HepG2 (cell line): ENCODE results near the gene ENAH. TPM values are rescaled to one million over a fixed set of nuclear protein-coding genes. Genes with fewer than 3 reads are reported as not detected.

Source experiments
- ATAC-seq: fragments of 200-7000 bp; cut with Tn5 transposase; 3 replicates; pipeline ENCODE4 v1.9.1; 2020; ENCODE audit warnings: mild to moderate bottlenecking, moderate library complexity
- BruUV-seq: library from RNA; stranded (reverse); fragments of 400-500 nt; replicated peaks from 2 replicates; lab custom pipeline; 2021; lab: Mats Ljungman, UMichigan
- CTCF ChIA-PET: fragments of 300-600 bp; formaldehyde crosslinking; extraction: SDS; loops from one replicate; lab custom pipeline; 2021; ENCODE audit warnings: low total read pairs, inconsistent platforms, low intra/inter-chr PET ratio; lab: Yijun Ruan, JAX
- POLR2A ChIA-PET: fragments of 350-600 bp; sonication (Branson Sonifier 250); formaldehyde crosslinking; loops from one replicate; lab custom pipeline; 2020; ENCODE audit warnings: antibody characterized with exemption, inconsistent platforms; lab: Yijun Ruan, JAX
- DNase-seq: peaks from one replicate; pipeline ENCODE4 v3.0.0-alpha.2; 2015; ENCODE audit warnings: low spot score
- FAIRE-seq: peaks from 3 replicates; lab custom pipeline; 2011; peaks lifted over from hg19 to GRCh38; lab: Jason Lieb, UNC
- H2AFZ ChIP-seq: one replicate; pipeline ENCODE4 v1.6.1; 2011; ENCODE audit warnings: low read length, inconsistent platforms
- H3K27ac ChIP-seq: fragments of 300-600 bp; 3 replicates; pipeline ENCODE4 v1.8.0; 2011; ENCODE audit warnings: mixed run types, mild to moderate bottlenecking, mixed read lengths, low read length, inconsistent platforms; ENCODE audit not compliant: insufficient read depth; ENCODE audit errors: extremely low read length
- H3K27me3 ChIP-seq, 2 experiments: fragments of 200-600 bp in 1 of 2; 2 replicates in 1 of 2; 3 replicates in 1 of 2; pipeline versions ENCODE4 v1.6.0 to v1.8.0; 2011; ENCODE audit warnings: low read length in 2 of 2, mild to moderate bottlenecking in 2 of 2, moderate library complexity in 2 of 2, inconsistent platforms in 1 of 2; ENCODE audit not compliant: insufficient read depth in 2 of 2, control insufficient read depth in 1 of 2
- H3K36me3 ChIP-seq, 2 experiments: fragments of 200-600 bp in 1 of 2; replicated peaks in 1 of 2; 2 replicates in 1 of 2; 3 replicates in 1 of 2; pipeline versions ENCODE4 v1.5.1 to v1.8.0; 2011; ENCODE audit warnings: low read length in 2 of 2, inconsistent platforms in 1 of 2; ENCODE audit not compliant: insufficient read depth in 2 of 2, control insufficient read depth in 1 of 2
- H3K4me1 ChIP-seq: 2 replicates; pipeline ENCODE4 v1.5.1; 2012; ENCODE audit warnings: low read length, inconsistent platforms; ENCODE audit not compliant: insufficient read depth
- H3K4me2 ChIP-seq: 2 replicates; pipeline ENCODE4 v1.6.0; 2011; ENCODE audit warnings: low read depth, low read length, inconsistent platforms
- H3K4me3 ChIP-seq, 3 experiments: fragments of 200-600 bp in 1 of 3; sonication (generic), shearing (Covaris generic) in 1 of 3; replicated peaks in 1 of 3; 2 replicates each; pipeline ENCODE4 v1.5.1; 2011 to 2016; ENCODE audit warnings: low read length in 3 of 3, inconsistent platforms in 2 of 3, low read depth in 2 of 3, mild to moderate bottlenecking in 2 of 3, control low read depth in 1 of 3, mixed read lengths in 1 of 3; ENCODE audit not compliant: insufficient read depth in 1 of 3
- H3K79me2 ChIP-seq: one replicate; pipeline ENCODE4 v1.6.1; 2011; ENCODE audit warnings: low read length, inconsistent platforms; ENCODE audit not compliant: insufficient read depth
- H3K9ac ChIP-seq: 2 replicates; pipeline ENCODE4 v1.6.0; 2011; ENCODE audit warnings: mild to moderate bottlenecking, low read depth, low read length, inconsistent platforms; ENCODE audit not compliant: insufficient read depth
- H3K9me3 ChIP-seq: 2 replicates; pipeline ENCODE4 v1.5.1; 2012; ENCODE audit warnings: mild to moderate bottlenecking, low read length
- H4K20me1 ChIP-seq: 2 replicates; pipeline ENCODE4 v1.6.0; 2011; ENCODE audit warnings: inconsistent platforms, mild to moderate bottlenecking, low read length, moderate library complexity; ENCODE audit not compliant: insufficient read depth
- LRRFIP1 ChIP-seq: sonication (generic); formaldehyde crosslinking; conservative IDR thresholded peaks from 2 replicates; pipeline ENCODE4 v1.4.0; 2020; ENCODE audit warnings: missing genetic modification reagents
- SIN3B ChIP-seq: fragments of 150-350 bp; IDR thresholded peaks from 2 replicates; pipeline ENCODE4 v1.6.1; 2014; ENCODE audit warnings: low read length
- TFAP4 ChIP-seq: sonication (generic); IDR thresholded peaks from 2 replicates; pipeline ENCODE4 v1.6.1; 2016; ENCODE audit warnings: low read depth, borderline replicate concordance
- ZNF317 ChIP-seq: sonication (generic); formaldehyde crosslinking; IDR thresholded peaks from 2 replicates; pipeline ENCODE4 v1.5.0; 2020; ENCODE audit warnings: mild to moderate bottlenecking, missing genetic modification reagents
- ZNF350 ChIP-seq: sonication (generic); formaldehyde crosslinking; IDR thresholded peaks from 2 replicates; pipeline ENCODE4 v1.4.0; 2020; ENCODE audit warnings: mild to moderate bottlenecking, low read depth, missing genetic modification reagents, borderline replicate concordance
- ZNF512 ChIP-seq: sonication (generic); formaldehyde crosslinking; IDR thresholded peaks from 2 replicates; pipeline ENCODE4 v1.4.0; 2020; ENCODE audit warnings: mild to moderate bottlenecking, missing genetic modification reagents
- ZNF589 ChIP-seq: sonication (generic); formaldehyde crosslinking; conservative IDR thresholded peaks from 2 replicates; pipeline ENCODE4 v1.8.0; 2022; ENCODE audit warnings: mild to moderate bottlenecking, moderate library complexity, missing genetic modification reagents
- ZNF619 ChIP-seq: sonication (generic); formaldehyde crosslinking; IDR thresholded peaks from 2 replicates; pipeline ENCODE4 v1.4.0; 2020; ENCODE audit warnings: mild to moderate bottlenecking, missing genetic modification reagents
- ZNF713 ChIP-seq: sonication (generic); formaldehyde crosslinking; IDR thresholded peaks from 2 replicates; pipeline ENCODE4 v1.4.0; 2020; ENCODE audit warnings: mild to moderate bottlenecking, missing genetic modification reagents
- ZNF788 ChIP-seq: sonication (generic); formaldehyde crosslinking; IDR thresholded peaks from 2 replicates; pipeline ENCODE4 v1.5.0; 2020; ENCODE audit warnings: mild to moderate bottlenecking, missing genetic modification reagents, borderline replicate concordance
- ZSCAN30 ChIP-seq: sonication (generic); formaldehyde crosslinking; IDR thresholded peaks from 2 replicates; pipeline ENCODE4 v1.5.0; 2020; ENCODE audit warnings: mild to moderate bottlenecking, missing genetic modification reagents
- ZZZ3 ChIP-seq: sonication (generic); formaldehyde crosslinking; IDR thresholded peaks from 2 replicates; pipeline ENCODE4 v1.4.0; 2020; ENCODE audit warnings: missing genetic modification reagents, mild to moderate bottlenecking, borderline replicate concordance
- WGBS: methylation state at CpG from one replicate; pipeline ENCODE4 v1.1.6; 2017; ENCODE audit warnings: low lambda C conversion rate; 5-methylcytosine and 5-hydroxymethylcytosine counted together
- in situ Hi-C: cut with HindIII; loops from 2 replicates; pipeline ENCODE4 v1.10.0; 2017; ENCODE audit warnings: low pct_unique_long_range_greater_than_20kb; ENCODE audit not compliant: extremely low pct_ligation_motif_present
- intact Hi-C: fragments of 100-400 bp; cut with micrococcal nuclease; formaldehyde crosslinking; loops from one replicate; pipeline ENCODE4 v1.10.0; 2022; ENCODE audit not compliant: unreplicated experiment
- polyA plus RNA-seq, 8 experiments: library from polyadenylated mRNA; depleted of rRNA in 3 of 8; stranded (reverse) in 7 of 8; unstranded in 1 of 8; fragments of >200 nt; fragmentation: Illumina TruSeq in 4 of 8; extraction: Trizol in 4 of 8; gene quantifications; 2 replicates each; pipeline versions ENCODE4 v1.2.1 to v1.2.3, GENCODE V29; 2011 to 2016; ENCODE audit warnings: low read depth in 4 of 8, missing spikeins in 1 of 8, mixed read lengths in 1 of 8; ENCODE audit not compliant: insufficient read depth in 1 of 8
- total RNA-seq, 5 experiments: library from RNA; depleted of rRNA; stranded (reverse); fragments of >200 nt; fragmentation: Illumina TruSeq; extraction: Trizol; gene quantifications; 2 replicates each; pipeline ENCODE4 v1.2.3, GENCODE V29; 2016; ENCODE audit warnings: low read depth in 1 of 5
- TF ChIP-seq, protein P1 (sequence below): sonication (generic); formaldehyde crosslinking; IDR thresholded peaks from 2 replicates; pipeline ENCODE4 v1.8.1; 2023; ENCODE audit warnings: mild to moderate bottlenecking, moderate library complexity, missing genetic modification reagents
- TF ChIP-seq, protein P2 (sequence below): sonication (generic); formaldehyde crosslinking; IDR thresholded peaks from 2 replicates; pipeline ENCODE4 v1.4.0; 2020; ENCODE audit warnings: mild to moderate bottlenecking, missing genetic modification reagents

Gene ENAH
- total and polyA plus RNA-seq, 2 of the 13 experiments (the other 11 are each of a cell fraction or from before 2014, with no cell fraction given) = 22.1 to 58.3 TPM

DNA sequence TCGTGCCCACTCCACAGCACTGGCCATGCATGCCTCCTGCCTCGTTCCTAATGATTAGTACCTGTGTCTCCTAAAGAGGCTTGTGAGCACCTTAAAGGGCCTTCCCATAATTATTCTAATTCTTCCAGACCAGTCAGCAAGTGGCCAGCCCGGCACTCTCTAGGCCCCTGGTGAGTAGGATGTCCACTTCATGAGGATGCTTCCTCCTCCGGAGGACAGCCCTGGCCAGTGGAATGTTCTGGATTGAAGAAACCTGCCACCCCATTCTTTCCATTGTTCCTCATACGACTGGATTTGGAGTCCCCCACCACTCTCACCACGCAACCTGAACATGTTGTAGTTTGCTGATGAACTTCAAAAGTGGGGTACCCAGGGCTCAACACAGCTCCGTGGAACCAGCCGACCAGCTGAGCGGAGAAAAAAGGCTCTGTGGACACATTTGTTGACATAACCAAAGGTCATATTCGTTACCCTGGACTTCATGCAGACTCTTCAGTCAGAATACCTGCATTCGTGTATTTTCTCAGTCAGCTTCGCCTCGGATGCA is 178.4 kb downstream of the ENAH start:
- Histone ChIP-seq H4K20me1 (no peaks in the 10 kb centered on the region), H3K79me2 (no peaks in the 10 kb centered on the region), H3K9me3 (no peaks in the 10 kb centered on the region), H3K4me3 (peak overlapping the region in 1 of 3 experiments; percentile 72; a peak in 2 of 6 replicates), H3K27ac (no peak overlapping the region), H3K4me2 (peak overlapping the region; percentile 91), H3K9ac (no peak overlapping the region), H2AFZ (no peak overlapping the region), H3K4me1 (peaks cover 42% of the 10 kb centered on the region), H3K36me3 (no peaks in the 10 kb centered on the region), H3K27me3 (peaks cover 1 to 7% of the 10 kb centered on the region in 2 experiments; a peak in 2 of 5 replicates)
- peak; percentile 18 for ATAC-seq
- in situ Hi-C loops = no loop called here
- POLR2A ChIA-PET = interaction anchor here (0.6 to 1.7 kb wide), 4 partner anchors 298 to 513 kb away, joined by 3 to 5 read pairs (median 4); partner anchors contain the start of gene SRP9
- BruUV-seq = no TSS peak
- DNase-seq = no peak
- CTCF ChIA-PET = interaction anchor here (0.5 to 3.8 kb wide), 21 partner anchors 10 to 942 kb away, joined by 3 to 65 read pairs (median 4); partner anchors contain the start of gene SRP9
- FAIRE-seq = no peak
- WGBS = 23% methylated on average over 12 of the region's 13 CpGs
- intact Hi-C loops = loop anchor here (2.0 kb wide), 1 partner anchor 372 kb away; no protein-coding TSS in a partner anchor
- TF ChIP-seq ZNF619 (CRISPR knock-in tag) (0 out of 2 replicates have a peak, but pooled peaks have one; percentile 8), ZNF512 (0 out of 2 replicates have a peak, but pooled peaks have one; percentile 10), ZNF589 (CRISPR knock-in tag) (0 out of 2 replicates have a peak, but pooled peaks have one; percentile 42), ZSCAN30 (CRISPR knock-in tag) (0 out of 2 replicates have a peak, but pooled peaks have one; percentile 0), ZNF788 (CRISPR knock-in tag) (no peak), ZNF350 (CRISPR knock-in tag) (no peak), SIN3B (no peak), LRRFIP1 (no peak), ZNF713 (CRISPR knock-in tag) (0 out of 2 replicates have a peak, but pooled peaks have one; percentile 58), ZZZ3 (CRISPR knock-in tag) (no peak), TFAP4 (0 out of 2 replicates have a peak, but pooled peaks have one; percentile 51), ZNF317 (CRISPR knock-in tag) (0 out of 2 replicates have a peak, but pooled peaks have one; percentile 38)
- TF ChIP-seq, protein P1, sequence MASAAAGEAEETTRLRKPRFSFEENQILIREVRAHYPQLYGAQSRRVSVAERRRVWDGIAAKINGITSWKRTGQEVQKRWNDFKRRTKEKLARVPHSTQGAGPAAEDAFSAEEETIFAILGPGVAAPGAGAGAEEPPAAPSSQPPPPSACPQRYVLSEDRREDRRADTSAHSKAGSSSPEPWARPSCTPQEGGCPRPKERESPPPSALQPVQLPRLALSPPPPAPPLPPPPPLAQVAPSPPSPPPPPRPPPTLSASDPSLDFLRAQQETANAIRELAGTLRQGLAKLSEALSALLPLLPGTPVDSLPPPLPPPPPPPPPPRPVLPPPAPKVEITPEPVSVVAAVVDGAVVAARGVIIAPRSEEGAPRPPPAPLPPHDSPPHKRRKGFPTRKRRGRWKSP (CRISPR knock-in tag) = 0 out of 2 replicates have a peak, but pooled peaks have one; percentile 15
- TF ChIP-seq, protein P2, sequence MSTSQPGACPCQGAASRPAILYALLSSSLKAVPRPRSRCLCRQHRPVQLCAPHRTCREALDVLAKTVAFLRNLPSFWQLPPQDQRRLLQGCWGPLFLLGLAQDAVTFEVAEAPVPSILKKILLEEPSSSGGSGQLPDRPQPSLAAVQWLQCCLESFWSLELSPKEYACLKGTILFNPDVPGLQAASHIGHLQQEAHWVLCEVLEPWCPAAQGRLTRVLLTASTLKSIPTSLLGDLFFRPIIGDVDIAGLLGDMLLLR (CRISPR knock-in tag) = 0 out of 2 replicates have a peak, but pooled peaks have one; percentile 20
